Measurements from ENCODE around the gene RGS5. TPM values are rescaled to one million over a fixed set of nuclear protein-coding genes. Genes with fewer than 3 reads are reported as not detected.

The RGS5 gene
- total RNA-seq, 6 experiments from 2014 or later, result 3.2 to 7.8 (median 4.6) TPM

- DNase-seq, result no peak
- no peak for TF ChIP-seq CTCF (IDR thresholded peaks at IDR 0.05)
- Mint-ChIP-seq H3K4me3 (no peak overlapping the region), H3K27ac (no peak overlapping the region), H3K4me1 (ENCODE audit: low read depth) (peaks cover 22% of the 10 kb centered on the region), H3K36me3 (ENCODE audit: low read depth) (no peaks in the 10 kb centered on the region), H3K27me3 (ENCODE audit: insufficient read depth) (no peaks in the 10 kb centered on the region), H3K9me3 (no peaks in the 10 kb centered on the region; the same call in 1 of the 2 replicates)
These were observed 100.1 kb downstream of the RGS5 start for GRCh38 chr1:163102590-163102989.

GRCh38 chr1:163095213-163095612, 107.5 kb downstream of the RGS5 start:
- no peaks in the 10 kb centered on the region for H3K36me3 Mint-ChIP-seq (ENCODE audit: low read depth)
- no peak for DNase-seq
- no peak overlapping the region for H3K4me3 Mint-ChIP-seq
- peaks cover 23% of the 10 kb centered on the region for H3K4me1 Mint-ChIP-seq (ENCODE audit: low read depth)
- H3K27me3 Mint-ChIP-seq (ENCODE audit: insufficient read depth), result no peaks in the 10 kb centered on the region; the same call in 1 of the 2 replicates
- H3K27ac Mint-ChIP-seq, result no peak overlapping the region
- no peaks in the 10 kb centered on the region for H3K9me3 Mint-ChIP-seq
- TF ChIP-seq CTCF (IDR thresholded peaks at IDR 0.05), result no peak

GRCh38 chr1:163094589-163094988, 108.1 kb downstream of the RGS5 start:
- TF ChIP-seq CTCF (IDR thresholded peaks at IDR 0.05), result no peak
- no peak for DNase-seq
- Mint-ChIP-seq H3K27ac (no peak overlapping the region), H3K9me3 (no peaks in the 10 kb centered on the region), H3K4me1 (ENCODE audit: low read depth) (peaks cover 26% of the 10 kb centered on the region), H3K27me3 (ENCODE audit: insufficient read depth) (no peaks in the 10 kb centered on the region; the same call in 1 of the 2 replicates), H3K4me3 (no peak overlapping the region), H3K36me3 (ENCODE audit: low read depth) (no peaks in the 10 kb centered on the region)

GRCh38 chr1:163094182-163094581, 108.5 kb downstream of the RGS5 start:
- Mint-ChIP-seq H3K27ac (no peak overlapping the region), H3K4me1 (ENCODE audit: low read depth) (peaks cover 26% of the 10 kb centered on the region), H3K36me3 (ENCODE audit: low read depth) (no peaks in the 10 kb centered on the region), H3K9me3 (no peaks in the 10 kb centered on the region), H3K27me3 (ENCODE audit: insufficient read depth) (no peaks in the 10 kb centered on the region; the same call in 1 of the 2 replicates), H3K4me3 (no peak overlapping the region)
- no peak for DNase-seq
- no peak for TF ChIP-seq CTCF (IDR thresholded peaks at IDR 0.05)

GRCh38 chr1:163093579-163093978, 109.1 kb downstream of the RGS5 start:
- Mint-ChIP-seq H3K4me1 (ENCODE audit: low read depth) (peaks cover 26% of the 10 kb centered on the region), H3K9me3 (no peaks in the 10 kb centered on the region), H3K36me3 (ENCODE audit: low read depth) (no peaks in the 10 kb centered on the region), H3K27ac (no peak overlapping the region), H3K27me3 (ENCODE audit: insufficient read depth) (no peaks in the 10 kb centered on the region; the same call in 1 of the 2 replicates), H3K4me3 (no peak overlapping the region)
- no peak for TF ChIP-seq CTCF (IDR thresholded peaks at IDR 0.05)
- DNase-seq, result no peak

GRCh38 chr1:163093169-163093568, 109.5 kb downstream of the RGS5 start:
- H3K4me1 Mint-ChIP-seq (ENCODE audit: low read depth), result peaks cover 26% of the 10 kb centered on the region

More at GRCh38 chr1:163093169-163093568, 109.5 kb downstream of the RGS5 start:
- DNase-seq, result no peak
- TF ChIP-seq CTCF (IDR thresholded peaks at IDR 0.05), result no peak
- no peaks in the 10 kb centered on the region for H3K9me3 Mint-ChIP-seq
- no peak overlapping the region for H3K4me3 Mint-ChIP-seq
- H3K27me3 Mint-ChIP-seq (ENCODE audit: insufficient read depth), result no peaks in the 10 kb centered on the region; the same call in 1 of the 2 replicates
- H3K36me3 Mint-ChIP-seq (ENCODE audit: low read depth), result no peaks in the 10 kb centered on the region
- H3K27ac Mint-ChIP-seq, result no peak overlapping the region
